ENCODE data around the gene DEPDC4.

DEPDC4 gene

DNA sequence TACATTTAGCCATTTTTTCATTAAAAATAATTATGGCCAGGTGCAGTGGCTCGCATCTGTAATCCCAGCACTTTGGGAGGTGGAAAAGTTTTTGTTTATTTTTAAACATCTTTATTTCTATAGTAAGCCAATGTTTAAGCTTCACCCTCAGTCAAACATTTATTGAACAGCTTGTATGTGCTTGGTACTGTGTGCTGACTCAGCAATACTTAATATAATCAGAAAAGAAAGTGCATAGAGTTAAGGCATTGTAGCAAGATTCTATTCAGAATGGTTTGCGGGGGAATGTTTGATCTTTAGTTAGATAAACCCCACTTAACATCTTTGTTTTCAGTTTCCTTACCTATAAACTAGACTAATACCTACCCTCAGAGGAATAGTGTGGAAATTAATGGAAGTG is 55.2 kb downstream of the DEPDC4 start:
- no peak for DNase-seq

DNA sequence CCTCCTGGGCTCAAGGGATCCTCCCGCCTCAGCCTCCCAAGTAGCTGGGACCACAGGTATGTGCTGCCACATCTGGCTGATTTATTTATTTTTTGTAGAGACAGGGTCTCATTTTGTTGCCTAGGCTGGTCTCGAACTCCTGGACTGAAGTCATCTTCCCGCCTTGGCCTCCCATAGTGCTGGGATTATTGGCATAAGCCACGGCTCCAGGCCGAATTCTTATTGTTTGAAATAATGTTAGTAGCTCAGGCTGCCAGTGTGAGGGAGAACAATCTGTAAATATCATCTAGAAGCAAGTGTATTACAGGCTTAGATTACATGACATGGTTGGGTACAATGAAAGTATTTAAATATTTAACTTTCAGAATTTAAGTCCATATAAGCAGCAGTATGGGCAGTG is 58.0 kb downstream of the DEPDC4 start:
- DNase-seq: no peak

DNA sequence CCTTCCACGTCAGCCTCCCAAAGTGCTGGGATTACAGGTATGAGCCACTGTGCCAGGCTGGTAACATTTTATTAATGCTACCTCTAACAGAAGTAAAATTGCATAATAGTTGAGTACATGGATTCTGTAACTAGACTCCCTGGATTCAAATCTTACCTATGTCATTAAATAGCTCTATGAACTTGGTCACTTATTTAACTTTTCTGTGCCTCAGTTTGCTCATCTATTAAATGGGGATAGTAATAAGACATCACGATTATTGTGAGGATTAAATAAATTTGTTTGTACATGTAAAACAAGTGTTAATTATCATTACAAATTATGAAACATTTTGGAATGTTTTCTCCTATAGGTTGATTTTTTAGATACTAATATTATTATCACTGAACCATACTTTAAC is 59.6 kb downstream of the DEPDC4 start:
- no peak for DNase-seq

DNA sequence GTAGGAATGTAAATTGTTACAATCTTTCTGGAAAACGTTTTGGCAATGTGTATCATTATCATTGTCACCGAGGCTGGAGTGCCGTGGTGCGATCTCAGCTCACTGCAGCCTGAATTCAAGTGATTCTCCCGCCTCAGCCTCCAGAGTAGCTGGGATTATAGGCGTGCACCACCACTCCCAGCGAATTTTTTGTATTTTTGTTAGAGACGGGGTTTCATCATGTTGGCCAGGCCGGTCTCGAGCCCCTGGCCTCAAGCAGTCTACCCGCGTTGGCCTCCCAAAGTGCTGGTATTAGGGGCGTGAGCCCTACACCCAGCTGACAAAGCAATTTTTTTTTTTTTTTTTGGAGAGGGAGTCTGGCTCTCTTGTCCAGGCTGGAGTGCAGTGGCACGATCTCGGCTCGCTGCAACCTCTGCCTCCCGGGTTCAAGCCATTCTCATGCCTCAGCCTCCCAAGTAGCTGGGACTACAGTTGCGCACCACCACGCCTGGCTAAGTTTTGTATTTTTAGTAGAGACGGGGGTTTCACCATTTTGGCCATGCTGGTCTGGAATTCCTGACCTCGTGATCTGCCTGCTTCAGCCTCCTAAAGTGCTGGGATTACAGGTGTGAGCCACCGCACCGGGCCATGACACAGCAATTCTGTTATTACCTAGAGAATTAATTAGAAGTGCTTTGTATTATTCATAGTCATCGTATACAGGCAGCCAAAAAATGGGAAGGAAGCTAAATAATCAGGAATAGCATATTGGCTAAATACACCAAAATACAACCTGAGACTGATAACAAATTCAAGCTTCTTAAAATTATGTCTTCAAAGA is 65.1 kb downstream of the DEPDC4 start:
- DNase-seq: no peak

DNA sequence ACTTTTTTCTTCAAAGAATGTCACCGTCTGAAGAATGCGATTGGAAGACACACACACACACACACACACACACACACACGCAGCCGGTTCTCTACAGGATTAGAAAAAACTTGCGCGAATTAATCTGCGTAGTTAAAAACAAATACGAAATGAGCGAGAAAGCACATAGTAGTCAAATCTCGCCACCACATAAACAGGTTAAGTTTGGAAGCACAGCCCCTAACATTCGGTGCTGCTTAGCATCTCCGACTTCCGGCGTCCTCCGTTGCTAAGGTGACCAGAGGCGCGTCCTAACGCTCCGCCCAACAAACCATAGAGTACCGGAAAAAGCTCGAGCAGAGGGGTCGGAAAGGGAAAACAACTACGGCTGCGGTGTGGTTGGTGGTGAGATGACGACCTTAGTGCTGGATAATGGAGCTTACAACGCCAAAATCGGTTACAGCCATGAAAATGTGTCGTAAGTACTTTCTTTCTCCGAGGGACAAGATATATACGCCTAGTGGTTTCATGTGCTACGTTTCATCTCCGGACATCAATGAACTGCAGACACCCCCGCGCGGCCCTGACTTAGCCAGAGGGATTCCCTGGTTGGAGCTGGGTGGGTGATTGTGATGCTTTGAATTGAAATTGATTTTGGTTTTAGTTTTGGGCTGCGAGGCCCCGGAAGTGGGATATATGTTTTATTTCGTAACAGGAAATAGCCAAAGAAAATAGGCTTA is 66.3 kb downstream of the DEPDC4 start, which contains the start of gene ACTR6:
TSS of gene ACTR6 (plus strand) at position 353 of the 719 bp plus-strand sequence. CDS start at position 390, 37 bp downstream.
- DNase-seq: peak; percentile 99

DNA sequence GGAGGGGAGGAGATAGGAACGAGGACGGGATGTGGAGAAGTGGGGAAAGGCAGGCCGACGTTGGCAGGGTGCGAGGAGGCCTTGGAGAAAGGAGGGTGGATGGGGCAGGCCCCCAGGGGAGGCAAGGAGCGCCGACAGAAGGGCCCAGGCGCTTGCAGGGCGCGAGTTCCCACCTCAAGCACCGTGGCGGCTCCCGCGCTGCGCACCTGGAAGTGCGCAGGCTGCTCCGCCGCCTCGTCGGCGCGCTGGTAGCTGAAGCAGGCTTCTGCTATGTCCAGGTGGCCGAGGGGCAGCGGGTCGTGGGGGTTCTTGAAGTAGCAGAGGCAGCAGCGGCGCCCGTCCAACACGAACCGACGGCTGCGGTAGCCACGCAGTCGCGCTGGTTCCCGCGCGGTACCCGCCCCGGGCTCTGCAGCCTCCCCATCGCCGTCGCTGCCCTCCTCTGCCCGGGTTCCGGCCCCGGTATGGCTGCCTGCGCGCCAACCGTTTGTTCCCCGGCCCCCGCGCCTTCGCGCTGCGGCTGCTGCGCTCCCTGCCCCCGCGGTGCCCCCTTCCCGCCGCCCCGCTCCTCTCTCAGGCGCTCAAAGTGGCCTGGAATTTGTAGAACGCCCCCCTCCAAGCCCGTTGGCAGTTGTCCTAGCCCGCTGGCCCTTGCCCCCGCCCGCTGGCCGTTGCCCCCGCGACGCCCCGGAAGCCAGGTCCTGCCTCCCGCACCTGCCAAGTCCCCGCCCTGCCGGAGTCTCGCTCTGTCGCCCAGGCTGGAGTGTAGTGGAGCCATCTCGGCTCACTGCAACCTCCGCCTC is 67.3 kb downstream of the DEPDC4 start:
- DNase-seq: peak; percentile 80

DNA sequence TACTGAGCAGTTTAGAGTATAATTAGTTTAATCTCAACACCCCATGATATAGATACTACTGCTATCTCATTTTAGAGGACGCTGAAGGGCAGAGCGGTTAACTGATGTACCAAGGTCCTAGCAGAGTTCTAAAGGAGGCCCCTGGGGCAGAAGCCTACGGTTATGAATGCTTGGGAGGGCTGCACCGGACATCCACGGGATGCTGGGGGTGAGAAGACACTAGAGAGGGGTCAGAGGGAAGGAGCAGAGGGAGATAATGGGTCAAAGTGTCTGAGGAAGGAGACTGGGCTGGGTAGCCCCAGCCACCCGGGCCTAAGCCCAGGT is 67.9 kb downstream of the DEPDC4 start:
- no peak for DNase-seq

DNA sequence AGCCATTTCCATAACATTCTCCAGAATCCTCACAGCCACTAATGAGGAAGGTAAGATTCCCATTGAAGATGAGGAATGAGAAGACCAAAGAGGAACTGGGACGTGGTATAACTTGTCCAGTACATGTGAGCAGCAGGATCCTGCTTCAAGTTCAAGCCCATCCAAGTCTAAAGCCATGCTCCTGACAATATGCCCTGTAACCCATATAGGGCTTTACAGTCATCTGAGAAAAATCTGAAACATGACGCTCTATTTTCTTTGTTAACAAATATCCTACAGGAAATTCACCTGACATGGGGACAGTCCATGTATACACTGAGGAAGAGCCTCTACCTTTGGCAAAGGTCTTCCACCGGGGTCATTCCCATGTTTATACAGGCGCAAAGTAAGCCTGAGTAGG is 69.4 kb downstream of the DEPDC4 start:
- no peak for DNase-seq

DNA sequence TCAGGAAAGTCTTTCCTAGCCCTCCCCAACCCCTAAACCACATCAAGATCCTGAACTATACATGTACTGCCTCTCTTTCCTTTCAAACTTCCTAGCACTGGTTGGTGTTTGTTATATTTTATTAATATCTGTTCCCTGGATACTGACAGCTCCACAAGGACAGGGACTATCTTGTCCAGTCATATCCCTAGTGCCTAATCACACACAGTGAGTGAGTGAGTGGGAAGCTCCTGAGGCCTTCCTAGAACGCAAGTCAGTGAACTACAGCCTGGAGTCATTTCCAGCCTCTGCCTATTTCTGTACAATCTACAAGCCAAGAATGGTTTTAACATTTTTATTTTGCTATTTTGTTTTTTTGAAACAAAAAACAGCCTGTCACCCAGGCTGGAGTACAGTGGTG is 73.8 kb downstream of the DEPDC4 start:
- no peak for DNase-seq

Measured in eye (tissue), 1 donor.